Measurements from ENCODE around the gene CDKAL1. TPM values are rescaled to one million over a fixed set of nuclear protein-coding genes. Genes with fewer than 3 reads are reported as not detected.

The CDKAL1 gene
- total and polyA plus RNA-seq, 4 donors: 2.0 to 12.9 (median 6.7) TPM

DNA sequence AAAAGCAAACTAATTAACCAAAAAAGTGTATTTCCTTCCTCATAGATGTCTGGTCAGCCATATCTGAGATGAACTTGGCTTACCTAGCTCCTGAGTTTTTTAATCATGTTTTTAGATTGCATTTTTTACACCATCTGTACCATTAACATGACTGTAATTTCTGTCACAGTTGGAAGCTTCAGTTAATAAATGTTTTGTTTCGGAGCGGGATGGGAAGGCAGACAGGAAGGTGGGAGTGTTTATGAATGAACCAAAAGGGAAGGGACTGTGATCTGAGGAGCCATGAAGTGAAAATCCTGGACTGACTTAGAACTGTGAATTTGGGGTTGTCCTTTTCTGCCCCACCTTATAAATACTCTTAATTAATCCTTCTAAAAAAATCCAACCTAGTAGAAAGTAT, 613.7 kb downstream of the CDKAL1 start:
- no peaks in the 10 kb centered on the region for H3K27me3 ChIP-seq (ENCODE audit: control insufficient read depth in 4 of 4, insufficient read depth in 4 of 4, low read length in 3 of 4)
- no peak overlapping the region for H3K27ac ChIP-seq (ENCODE audit: low read depth in 1 of 2, low read length in 2 of 2)
- no peak overlapping the region for H3K4me3 ChIP-seq (ENCODE audit: low read depth in 1 of 3, low read length in 3 of 3)
- no peak for DNase-seq (ENCODE audit: low spot score)
- H3K4me1 ChIP-seq (ENCODE audit: control insufficient read depth in 4 of 4, insufficient read depth in 4 of 4, low read length in 3 of 4): peaks cover 0 to 10% (median 4%) of the 10 kb centered on the region in 4 donors
- no peak overlapping the region for H3K9ac ChIP-seq (ENCODE audit: low read depth in 1 of 2, low read length in 2 of 2)
- H3K36me3 ChIP-seq (ENCODE audit: control insufficient read depth in 4 of 4, insufficient read depth in 3 of 4, low read depth in 1 of 4, low read length in 3 of 4): no peaks in the 10 kb centered on the region
- H3K9me3 ChIP-seq (ENCODE audit: control insufficient read depth in 4 of 4, low read length in 3 of 4): no peaks in the 10 kb centered on the region
- TF ChIP-seq, protein P1, sequence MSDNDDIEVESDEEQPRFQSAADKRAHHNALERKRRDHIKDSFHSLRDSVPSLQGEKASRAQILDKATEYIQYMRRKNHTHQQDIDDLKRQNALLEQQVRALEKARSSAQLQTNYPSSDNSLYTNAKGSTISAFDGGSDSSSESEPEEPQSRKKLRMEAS (IDR thresholded peaks at IDR 0.05): no peak
- TF ChIP-seq SP1 (IDR thresholded peaks at IDR 0.05): no peak
- TF ChIP-seq, protein P2, sequence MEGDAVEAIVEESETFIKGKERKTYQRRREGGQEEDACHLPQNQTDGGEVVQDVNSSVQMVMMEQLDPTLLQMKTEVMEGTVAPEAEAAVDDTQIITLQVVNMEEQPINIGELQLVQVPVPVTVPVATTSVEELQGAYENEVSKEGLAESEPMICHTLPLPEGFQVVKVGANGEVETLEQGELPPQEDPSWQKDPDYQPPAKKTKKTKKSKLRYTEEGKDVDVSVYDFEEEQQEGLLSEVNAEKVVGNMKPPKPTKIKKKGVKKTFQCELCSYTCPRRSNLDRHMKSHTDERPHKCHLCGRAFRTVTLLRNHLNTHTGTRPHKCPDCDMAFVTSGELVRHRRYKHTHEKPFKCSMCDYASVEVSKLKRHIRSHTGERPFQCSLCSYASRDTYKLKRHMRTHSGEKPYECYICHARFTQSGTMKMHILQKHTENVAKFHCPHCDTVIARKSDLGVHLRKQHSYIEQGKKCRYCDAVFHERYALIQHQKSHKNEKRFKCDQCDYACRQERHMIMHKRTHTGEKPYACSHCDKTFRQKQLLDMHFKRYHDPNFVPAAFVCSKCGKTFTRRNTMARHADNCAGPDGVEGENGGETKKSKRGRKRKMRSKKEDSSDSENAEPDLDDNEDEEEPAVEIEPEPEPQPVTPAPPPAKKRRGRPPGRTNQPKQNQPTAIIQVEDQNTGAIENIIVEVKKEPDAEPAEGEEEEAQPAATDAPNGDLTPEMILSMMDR (IDR thresholded peaks at IDR 0.05; ENCODE audit: low read depth, low read length, missing input control): no peak
- TF ChIP-seq RAD21 (IDR thresholded peaks at IDR 0.05): no peak
- TF ChIP-seq, protein P3, sequence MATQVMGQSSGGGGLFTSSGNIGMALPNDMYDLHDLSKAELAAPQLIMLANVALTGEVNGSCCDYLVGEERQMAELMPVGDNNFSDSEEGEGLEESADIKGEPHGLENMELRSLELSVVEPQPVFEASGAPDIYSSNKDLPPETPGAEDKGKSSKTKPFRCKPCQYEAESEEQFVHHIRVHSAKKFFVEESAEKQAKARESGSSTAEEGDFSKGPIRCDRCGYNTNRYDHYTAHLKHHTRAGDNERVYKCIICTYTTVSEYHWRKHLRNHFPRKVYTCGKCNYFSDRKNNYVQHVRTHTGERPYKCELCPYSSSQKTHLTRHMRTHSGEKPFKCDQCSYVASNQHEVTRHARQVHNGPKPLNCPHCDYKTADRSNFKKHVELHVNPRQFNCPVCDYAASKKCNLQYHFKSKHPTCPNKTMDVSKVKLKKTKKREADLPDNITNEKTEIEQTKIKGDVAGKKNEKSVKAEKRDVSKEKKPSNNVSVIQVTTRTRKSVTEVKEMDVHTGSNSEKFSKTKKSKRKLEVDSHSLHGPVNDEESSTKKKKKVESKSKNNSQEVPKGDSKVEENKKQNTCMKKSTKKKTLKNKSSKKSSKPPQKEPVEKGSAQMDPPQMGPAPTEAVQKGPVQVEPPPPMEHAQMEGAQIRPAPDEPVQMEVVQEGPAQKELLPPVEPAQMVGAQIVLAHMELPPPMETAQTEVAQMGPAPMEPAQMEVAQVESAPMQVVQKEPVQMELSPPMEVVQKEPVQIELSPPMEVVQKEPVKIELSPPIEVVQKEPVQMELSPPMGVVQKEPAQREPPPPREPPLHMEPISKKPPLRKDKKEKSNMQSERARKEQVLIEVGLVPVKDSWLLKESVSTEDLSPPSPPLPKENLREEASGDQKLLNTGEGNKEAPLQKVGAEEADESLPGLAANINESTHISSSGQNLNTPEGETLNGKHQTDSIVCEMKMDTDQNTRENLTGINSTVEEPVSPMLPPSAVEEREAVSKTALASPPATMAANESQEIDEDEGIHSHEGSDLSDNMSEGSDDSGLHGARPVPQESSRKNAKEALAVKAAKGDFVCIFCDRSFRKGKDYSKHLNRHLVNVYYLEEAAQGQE (IDR thresholded peaks at IDR 0.05): no peak
- TF ChIP-seq NR2F2 (IDR thresholded peaks at IDR 0.05): no peak
- TF ChIP-seq, protein P4, sequence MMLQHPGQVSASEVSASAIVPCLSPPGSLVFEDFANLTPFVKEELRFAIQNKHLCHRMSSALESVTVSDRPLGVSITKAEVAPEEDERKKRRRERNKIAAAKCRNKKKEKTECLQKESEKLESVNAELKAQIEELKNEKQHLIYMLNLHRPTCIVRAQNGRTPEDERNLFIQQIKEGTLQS (IDR thresholded peaks at IDR 0.05): no peak
- no peak for TF ChIP-seq HNF4G (IDR thresholded peaks at IDR 0.05)
- WGBS: 90% methylated on average over 2 of the region's 2 CpGs

DNA sequence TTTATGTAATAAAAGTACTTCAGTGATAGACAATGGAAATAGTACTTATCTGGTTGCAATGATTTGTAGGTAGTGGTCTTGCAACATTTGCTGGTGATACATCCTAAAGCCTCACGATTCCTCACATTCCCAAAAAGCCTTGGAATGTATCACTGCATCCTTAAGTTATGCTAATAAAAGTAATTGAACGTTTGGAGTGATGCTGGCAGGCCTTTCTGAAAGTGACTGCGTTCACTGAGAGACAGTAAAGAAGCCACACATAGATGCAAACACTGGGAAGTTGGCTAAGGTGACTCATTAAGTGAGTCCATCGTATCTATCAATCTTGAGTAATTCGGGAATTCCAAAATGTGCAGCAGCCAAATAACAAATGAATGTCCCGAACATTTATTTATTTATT, 615.2 kb downstream of the CDKAL1 start:
- Histone ChIP-seq H3K27ac (ENCODE audit: low read depth in 1 of 2, low read length in 2 of 2) (no peak overlapping the region), H3K4me3 (ENCODE audit: low read depth in 1 of 3, low read length in 3 of 3) (no peak overlapping the region), H3K9ac (ENCODE audit: low read depth in 1 of 2, low read length in 2 of 2) (no peak overlapping the region), H3K27me3 (ENCODE audit: control insufficient read depth in 4 of 4, insufficient read depth in 4 of 4, low read length in 3 of 4) (no peaks in the 10 kb centered on the region), H3K9me3 (ENCODE audit: control insufficient read depth in 4 of 4, low read length in 3 of 4) (no peaks in the 10 kb centered on the region), H3K36me3 (ENCODE audit: control insufficient read depth in 4 of 4, insufficient read depth in 3 of 4, low read depth in 1 of 4, low read length in 3 of 4) (no peaks in the 10 kb centered on the region), H3K4me1 (ENCODE audit: control insufficient read depth in 4 of 4, insufficient read depth in 4 of 4, low read length in 3 of 4) (peaks cover 0 to 8% (median 4%) of the 10 kb centered on the region in 4 donors)
- TF ChIP-seq RXRA (IDR thresholded peaks at IDR 0.05) (no peak), RAD21 (IDR thresholded peaks at IDR 0.05) (no peak), ZBTB33 (IDR thresholded peaks at IDR 0.05) (no peak), TAF1 (conservative IDR thresholded peaks at IDR 0.05) (no peak)
- TF ChIP-seq, protein P4 (IDR thresholded peaks at IDR 0.05): no peak
- TF ChIP-seq, protein P3 (IDR thresholded peaks at IDR 0.05): no peak
- TF ChIP-seq, protein P1 (IDR thresholded peaks at IDR 0.05): no peak
- no peak for DNase-seq (ENCODE audit: low spot score)
- 86% methylated on average over 6 of the region's 6 CpGs for WGBS

All from liver (tissue), 9 donors.